HepG2 (cell line): Measurements from ENCODE around the gene ANO1. TPM values are rescaled to one million over a fixed set of nuclear protein-coding genes. Genes with fewer than 3 reads are reported as not detected.

Experiments used
- ATAC-seq: fragments of 200-7000 bp; cut with Tn5 transposase; 3 replicates; pipeline ENCODE4 v1.9.1; 2020; ENCODE audit warnings: mild to moderate bottlenecking, moderate library complexity
- BruUV-seq: library from RNA; stranded (reverse); fragments of 400-500 nt; replicated peaks from 2 replicates; lab custom pipeline; 2021; lab: Mats Ljungman, UMichigan
- CTCF ChIA-PET: fragments of 300-600 bp; formaldehyde crosslinking; extraction: SDS; loops from one replicate; lab custom pipeline; 2021; ENCODE audit warnings: low total read pairs, inconsistent platforms, low intra/inter-chr PET ratio; lab: Yijun Ruan, JAX
- POLR2A ChIA-PET: fragments of 350-600 bp; sonication (Branson Sonifier 250); formaldehyde crosslinking; loops from one replicate; lab custom pipeline; 2020; ENCODE audit warnings: antibody characterized with exemption, inconsistent platforms; lab: Yijun Ruan, JAX
- DNase-seq: peaks from one replicate; pipeline ENCODE4 v3.0.0-alpha.2; 2015; ENCODE audit warnings: low spot score
- FAIRE-seq: peaks from 3 replicates; lab custom pipeline; 2011; peaks lifted over from hg19 to GRCh38; lab: Jason Lieb, UNC
- H2AFZ ChIP-seq: one replicate; pipeline ENCODE4 v1.6.1; 2011; ENCODE audit warnings: low read length, inconsistent platforms
- H3K27ac ChIP-seq: fragments of 300-600 bp; 3 replicates; pipeline ENCODE4 v1.8.0; 2011; ENCODE audit warnings: mixed run types, mild to moderate bottlenecking, mixed read lengths, low read length, inconsistent platforms; ENCODE audit not compliant: insufficient read depth; ENCODE audit errors: extremely low read length
- H3K27me3 ChIP-seq, 2 experiments: fragments of 200-600 bp in 1 of 2; 2 replicates in 1 of 2; 3 replicates in 1 of 2; pipeline versions ENCODE4 v1.6.0 to v1.8.0; 2011; ENCODE audit warnings: low read length in 2 of 2, mild to moderate bottlenecking in 2 of 2, moderate library complexity in 2 of 2, inconsistent platforms in 1 of 2; ENCODE audit not compliant: insufficient read depth in 2 of 2, control insufficient read depth in 1 of 2
- H3K36me3 ChIP-seq, 2 experiments: fragments of 200-600 bp in 1 of 2; replicated peaks in 1 of 2; 2 replicates in 1 of 2; 3 replicates in 1 of 2; pipeline versions ENCODE4 v1.5.1 to v1.8.0; 2011; ENCODE audit warnings: low read length in 2 of 2, inconsistent platforms in 1 of 2; ENCODE audit not compliant: insufficient read depth in 2 of 2, control insufficient read depth in 1 of 2
- H3K4me1 ChIP-seq: 2 replicates; pipeline ENCODE4 v1.5.1; 2012; ENCODE audit warnings: low read length, inconsistent platforms; ENCODE audit not compliant: insufficient read depth
- H3K4me2 ChIP-seq: 2 replicates; pipeline ENCODE4 v1.6.0; 2011; ENCODE audit warnings: low read depth, low read length, inconsistent platforms
- H3K4me3 ChIP-seq, 3 experiments: fragments of 200-600 bp in 1 of 3; sonication (generic), shearing (Covaris generic) in 1 of 3; replicated peaks in 1 of 3; 2 replicates each; pipeline ENCODE4 v1.5.1; 2011 to 2016; ENCODE audit warnings: low read length in 3 of 3, inconsistent platforms in 2 of 3, low read depth in 2 of 3, mild to moderate bottlenecking in 2 of 3, control low read depth in 1 of 3, mixed read lengths in 1 of 3; ENCODE audit not compliant: insufficient read depth in 1 of 3
- H3K79me2 ChIP-seq: one replicate; pipeline ENCODE4 v1.6.1; 2011; ENCODE audit warnings: low read length, inconsistent platforms; ENCODE audit not compliant: insufficient read depth
- H3K9ac ChIP-seq: 2 replicates; pipeline ENCODE4 v1.6.0; 2011; ENCODE audit warnings: mild to moderate bottlenecking, low read depth, low read length, inconsistent platforms; ENCODE audit not compliant: insufficient read depth
- H3K9me3 ChIP-seq: 2 replicates; pipeline ENCODE4 v1.5.1; 2012; ENCODE audit warnings: mild to moderate bottlenecking, low read length
- H4K20me1 ChIP-seq: 2 replicates; pipeline ENCODE4 v1.6.0; 2011; ENCODE audit warnings: inconsistent platforms, mild to moderate bottlenecking, low read length, moderate library complexity; ENCODE audit not compliant: insufficient read depth
- ZNF614 ChIP-seq: IDR thresholded peaks from 2 replicates; pipeline ENCODE4 v1.6.1; 2018; ENCODE audit warnings: missing biosample characterization, missing genetic modification reagents, inconsistent platforms, borderline replicate concordance
- WGBS: methylation state at CpG from one replicate; pipeline ENCODE4 v1.1.6; 2017; ENCODE audit warnings: low lambda C conversion rate; 5-methylcytosine and 5-hydroxymethylcytosine counted together
- in situ Hi-C: cut with HindIII; loops from 2 replicates; pipeline ENCODE4 v1.10.0; 2017; ENCODE audit warnings: low pct_unique_long_range_greater_than_20kb; ENCODE audit not compliant: extremely low pct_ligation_motif_present
- intact Hi-C: fragments of 100-400 bp; cut with micrococcal nuclease; formaldehyde crosslinking; loops from one replicate; pipeline ENCODE4 v1.10.0; 2022; ENCODE audit not compliant: unreplicated experiment
- polyA plus RNA-seq, 8 experiments: library from polyadenylated mRNA; depleted of rRNA in 3 of 8; stranded (reverse) in 7 of 8; unstranded in 1 of 8; fragments of >200 nt; fragmentation: Illumina TruSeq in 4 of 8; extraction: Trizol in 4 of 8; gene quantifications; 2 replicates each; pipeline versions ENCODE4 v1.2.1 to v1.2.3, GENCODE V29; 2011 to 2016; ENCODE audit warnings: low read depth in 4 of 8, missing spikeins in 1 of 8, mixed read lengths in 1 of 8; ENCODE audit not compliant: insufficient read depth in 1 of 8
- total RNA-seq, 5 experiments: library from RNA; depleted of rRNA; stranded (reverse); fragments of >200 nt; fragmentation: Illumina TruSeq; extraction: Trizol; gene quantifications; 2 replicates each; pipeline ENCODE4 v1.2.3, GENCODE V29; 2016; ENCODE audit warnings: low read depth in 1 of 5
- TF ChIP-seq, protein P1 (sequence below): sonication (generic); formaldehyde crosslinking; IDR thresholded peaks from 2 replicates; pipeline ENCODE4 v1.5.1; 2020; ENCODE audit warnings: mild to moderate bottlenecking, moderate library complexity, missing genetic modification reagents
- TF ChIP-seq, protein P2 (sequence below): sonication (generic); formaldehyde crosslinking; IDR thresholded peaks from 2 replicates; pipeline ENCODE4 v1.4.0; 2020; ENCODE audit warnings: missing genetic modification reagents

The ANO1 gene
- total and polyA plus RNA-seq, 2 of the 13 experiments (the other 11 are each of a cell fraction or from before 2014, with no cell fraction given) = not detected

DNA sequence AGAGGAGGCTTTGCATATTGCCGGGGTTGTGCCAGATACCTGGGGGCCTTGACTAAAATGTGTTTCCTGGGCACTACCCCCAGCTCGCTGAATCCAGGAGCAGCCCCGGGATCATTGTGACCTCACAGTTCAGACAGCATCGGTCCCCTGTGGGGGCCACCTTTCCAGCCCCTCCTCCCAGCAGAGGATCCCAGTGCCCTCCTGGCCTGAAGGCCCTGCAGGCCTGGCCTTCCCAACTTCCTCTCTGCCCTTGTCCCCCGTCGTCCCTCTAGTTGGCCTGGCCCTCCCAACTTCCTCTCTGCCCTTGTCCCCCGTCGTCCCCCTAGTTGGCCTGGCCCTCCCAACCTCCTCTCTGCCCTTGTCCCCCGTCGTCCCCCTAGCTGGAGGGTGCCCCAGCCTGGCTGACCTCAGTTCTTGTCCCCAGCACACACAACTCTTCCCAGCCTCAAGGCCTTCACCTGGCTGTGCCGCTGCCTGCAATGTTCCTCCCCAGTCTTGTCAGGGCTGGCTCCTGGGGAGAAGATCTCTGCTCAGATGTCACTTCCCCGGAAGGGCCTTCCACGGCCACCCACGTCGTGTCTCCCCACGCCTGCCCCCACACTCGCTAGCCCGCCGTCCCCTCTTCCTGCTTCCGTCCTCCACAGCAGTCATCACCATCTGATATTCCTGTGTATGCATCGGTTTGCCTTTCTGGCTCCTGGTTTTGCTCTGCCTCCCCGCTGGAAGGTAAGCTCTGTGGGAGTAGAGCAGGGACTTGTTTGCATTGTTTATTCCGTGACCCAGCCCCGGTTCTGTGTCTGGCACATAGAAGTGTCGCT is 12.6 kb upstream of the ANO1 start:
- Histone ChIP-seq H3K9me3 (no peaks in the 10 kb centered on the region), H2AFZ (no peak overlapping the region), H3K4me2 (no peak overlapping the region), H3K4me1 (peaks cover 10% of the 10 kb centered on the region), H4K20me1 (no peaks in the 10 kb centered on the region; the same call in 1 of the 2 replicates), H3K27me3 (peaks cover 5 to 76% of the 10 kb centered on the region in 2 experiments; a peak in 4 of 5 replicates), H3K79me2 (no peaks in the 10 kb centered on the region), H3K27ac (no peak overlapping the region), H3K9ac (no peak overlapping the region), H3K4me3 (no peak overlapping the region), H3K36me3 (no peaks in the 10 kb centered on the region)
- 20% methylated on average over 21 of the region's 25 CpGs for WGBS
- intact Hi-C loops = no loop called here
- ChIA-PET CTCF (no interaction called here), POLR2A (no interaction called here)
- no peak for DNase-seq
- in situ Hi-C loops = no loop called here
- ATAC-seq = no peak
- FAIRE-seq = no peak
- BruUV-seq = no TSS peak
- TF ChIP-seq, protein P1, sequence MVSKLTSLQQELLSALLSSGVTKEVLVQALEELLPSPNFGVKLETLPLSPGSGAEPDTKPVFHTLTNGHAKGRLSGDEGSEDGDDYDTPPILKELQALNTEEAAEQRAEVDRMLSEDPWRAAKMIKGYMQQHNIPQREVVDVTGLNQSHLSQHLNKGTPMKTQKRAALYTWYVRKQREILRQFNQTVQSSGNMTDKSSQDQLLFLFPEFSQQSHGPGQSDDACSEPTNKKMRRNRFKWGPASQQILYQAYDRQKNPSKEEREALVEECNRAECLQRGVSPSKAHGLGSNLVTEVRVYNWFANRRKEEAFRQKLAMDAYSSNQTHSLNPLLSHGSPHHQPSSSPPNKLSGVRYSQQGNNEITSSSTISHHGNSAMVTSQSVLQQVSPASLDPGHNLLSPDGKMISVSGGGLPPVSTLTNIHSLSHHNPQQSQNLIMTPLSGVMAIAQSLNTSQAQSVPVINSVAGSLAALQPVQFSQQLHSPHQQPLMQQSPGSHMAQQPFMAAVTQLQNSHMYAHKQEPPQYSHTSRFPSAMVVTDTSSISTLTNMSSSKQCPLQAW = no peak
- TF ChIP-seq ZNF614 = no peak
- TF ChIP-seq, protein P2, sequence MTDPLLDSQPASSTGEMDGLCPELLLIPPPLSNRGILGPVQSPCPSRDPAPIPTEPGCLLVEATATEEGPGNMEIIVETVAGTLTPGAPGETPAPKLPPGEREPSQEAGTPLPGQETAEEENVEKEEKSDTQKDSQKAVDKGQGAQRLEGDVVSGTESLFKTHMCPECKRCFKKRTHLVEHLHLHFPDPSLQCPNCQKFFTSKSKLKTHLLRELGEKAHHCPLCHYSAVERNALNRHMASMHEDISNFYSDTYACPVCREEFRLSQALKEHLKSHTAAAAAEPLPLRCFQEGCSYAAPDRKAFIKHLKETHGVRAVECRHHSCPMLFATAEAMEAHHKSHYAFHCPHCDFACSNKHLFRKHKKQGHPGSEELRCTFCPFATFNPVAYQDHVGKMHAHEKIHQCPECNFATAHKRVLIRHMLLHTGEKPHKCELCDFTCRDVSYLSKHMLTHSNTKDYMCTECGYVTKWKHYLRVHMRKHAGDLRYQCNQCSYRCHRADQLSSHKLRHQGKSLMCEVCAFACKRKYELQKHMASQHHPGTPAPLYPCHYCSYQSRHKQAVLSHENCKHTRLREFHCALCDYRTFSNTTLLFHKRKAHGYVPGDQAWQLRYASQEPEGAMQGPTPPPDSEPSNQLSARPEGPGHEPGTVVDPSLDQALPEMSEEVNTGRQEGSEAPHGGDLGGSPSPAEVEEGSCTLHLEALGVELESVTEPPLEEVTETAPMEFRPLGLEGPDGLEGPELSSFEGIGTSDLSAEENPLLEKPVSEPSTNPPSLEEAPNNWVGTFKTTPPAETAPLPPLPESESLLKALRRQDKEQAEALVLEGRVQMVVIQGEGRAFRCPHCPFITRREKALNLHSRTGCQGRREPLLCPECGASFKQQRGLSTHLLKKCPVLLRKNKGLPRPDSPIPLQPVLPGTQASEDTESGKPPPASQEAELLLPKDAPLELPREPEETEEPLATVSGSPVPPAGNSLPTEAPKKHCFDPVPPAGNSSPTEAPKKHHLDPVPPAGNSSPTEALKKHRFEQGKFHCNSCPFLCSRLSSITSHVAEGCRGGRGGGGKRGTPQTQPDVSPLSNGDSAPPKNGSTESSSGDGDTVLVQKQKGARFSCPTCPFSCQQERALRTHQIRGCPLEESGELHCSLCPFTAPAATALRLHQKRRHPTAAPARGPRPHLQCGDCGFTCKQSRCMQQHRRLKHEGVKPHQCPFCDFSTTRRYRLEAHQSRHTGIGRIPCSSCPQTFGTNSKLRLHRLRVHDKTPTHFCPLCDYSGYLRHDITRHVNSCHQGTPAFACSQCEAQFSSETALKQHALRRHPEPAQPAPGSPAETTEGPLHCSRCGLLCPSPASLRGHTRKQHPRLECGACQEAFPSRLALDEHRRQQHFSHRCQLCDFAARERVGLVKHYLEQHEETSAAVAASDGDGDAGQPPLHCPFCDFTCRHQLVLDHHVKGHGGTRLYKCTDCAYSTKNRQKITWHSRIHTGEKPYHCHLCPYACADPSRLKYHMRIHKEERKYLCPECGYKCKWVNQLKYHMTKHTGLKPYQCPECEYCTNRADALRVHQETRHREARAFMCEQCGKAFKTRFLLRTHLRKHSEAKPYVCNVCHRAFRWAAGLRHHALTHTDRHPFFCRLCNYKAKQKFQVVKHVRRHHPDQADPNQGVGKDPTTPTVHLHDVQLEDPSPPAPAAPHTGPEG (CRISPR knock-in tag) = no peak
